K562 (cell line): ENCODE data around the gene ZMIZ1. TPM values are rescaled to one million over a fixed set of nuclear protein-coding genes. Genes with fewer than 3 reads are reported as not detected.
A peak's percentile ranks its signal among the peaks of the same experiment; 100 is the strongest.

ENCODE experiments used
- ATAC-seq: fragments of 200-7000 bp; cut with Tn5 transposase; 3 replicates; pipeline ENCODE4 v1.9.1; 2020; ENCODE audit warnings: moderate library complexity
- BruUV-seq: library from RNA; stranded (reverse); fragments of 400-500 nt; replicated peaks from 2 replicates; lab custom pipeline; 2021; lab: Mats Ljungman, UMichigan
- CTCF ChIA-PET: fragments of 300-600 bp; formaldehyde crosslinking; extraction: SDS; loops from one replicate; lab custom pipeline; 2021; ENCODE audit warnings: low intra/inter-chr PET ratio; lab: Yijun Ruan, JAX
- POLR2A ChIA-PET: fragments of 300-600, 350-650 bp; sonication (Branson Sonifier 250); formaldehyde crosslinking; extraction: SDS; loops from one replicate; lab custom pipeline; 2021; ENCODE audit warnings: antibody characterized with exemption, inconsistent platforms; lab: Yijun Ruan, JAX
- DNase-seq, 4 experiments: peaks; one replicate each; pipeline versions ENCODE4 v3.0.0 to v3.0.0-alpha.2; 2011 to 2018; ENCODE audit warnings: low spot score in 3 of 4, mixed read lengths in 3 of 4; ENCODE audit errors: extremely low read depth in 1 of 4
- FAIRE-seq: peaks from 2 replicates; lab custom pipeline; 2011; peaks lifted over from hg19 to GRCh38; lab: Jason Lieb, UNC
- H2AFZ ChIP-seq: 2 replicates; pipeline ENCODE4 v1.6.0; 2011; ENCODE audit warnings: low read depth, low read length, control low read depth, inconsistent platforms
- H3K27ac ChIP-seq: fragments of 200-600 bp; 3 replicates; pipeline ENCODE4 v1.8.0; 2011; ENCODE audit warnings: low read depth, mild to moderate bottlenecking, control low read depth, inconsistent platforms, low read length, moderate library complexity, mixed read lengths; ENCODE audit errors: extremely low read depth
- H3K27me3 ChIP-seq, 2 experiments: fragments of 300-600 bp in 1 of 2; 2 replicates in 1 of 2; 3 replicates in 1 of 2; pipeline versions ENCODE4 v1.6.0 to v1.8.0; 2011; ENCODE audit warnings: inconsistent platforms in 2 of 2, low read length in 2 of 2, mild to moderate bottlenecking in 1 of 2, mixed read lengths in 1 of 2, moderate library complexity in 1 of 2; ENCODE audit not compliant: control insufficient read depth in 2 of 2, insufficient read depth in 2 of 2
- H3K36me3 ChIP-seq: fragments of 300-600 bp; 3 replicates; pipeline ENCODE4 v1.8.0; 2011; ENCODE audit warnings: mild to moderate bottlenecking, low read length, inconsistent platforms; ENCODE audit not compliant: control insufficient read depth, insufficient read depth
- H3K4me1 ChIP-seq, 2 experiments: fragments of 200-600 bp in 1 of 2; replicated peaks in 1 of 2; 2 replicates in 1 of 2; 3 replicates in 1 of 2; pipeline versions ENCODE4 v1.5.1 to v1.8.0; 2011; ENCODE audit warnings: inconsistent platforms in 2 of 2, low read length in 2 of 2, mild to moderate bottlenecking in 1 of 2, mixed read lengths in 1 of 2, moderate library complexity in 1 of 2; ENCODE audit not compliant: control insufficient read depth in 2 of 2, insufficient read depth in 2 of 2
- H3K4me2 ChIP-seq: 2 replicates; pipeline ENCODE4 v1.6.1; 2011; ENCODE audit warnings: low read length, control low read depth, inconsistent platforms, mixed read lengths; ENCODE audit not compliant: insufficient read depth
- H3K4me3 ChIP-seq: fragments of 200-600 bp; sonication (generic), shearing (Covaris generic); 2 replicates; pipeline ENCODE4 v1.5.1; 2016; ENCODE audit warnings: control low read depth, inconsistent platforms
- H3K79me2 ChIP-seq: fragments of 200-600 bp; 3 replicates; pipeline ENCODE4 v1.8.0; 2011; ENCODE audit warnings: low read length, inconsistent platforms; ENCODE audit not compliant: control insufficient read depth, insufficient read depth
- H3K9ac ChIP-seq, 2 experiments: 2 replicates each; pipeline versions ENCODE4 v1.6.0 to v1.6.1; 2011; ENCODE audit warnings: low read depth in 2 of 2, low read length in 2 of 2, control low read depth in 1 of 2, inconsistent platforms in 1 of 2, mild to moderate bottlenecking in 1 of 2, mixed read lengths in 1 of 2; ENCODE audit not compliant: insufficient read depth in 1 of 2
- H3K9me1 ChIP-seq: one replicate; pipeline ENCODE4 v1.6.0; 2011; ENCODE audit warnings: inconsistent platforms, mild to moderate bottlenecking, low read length, moderate library complexity; ENCODE audit not compliant: control insufficient read depth, insufficient read depth
- H3K9me3 ChIP-seq: replicated peaks from 2 replicates; pipeline ENCODE4 v1.5.1; 2011; ENCODE audit warnings: low read depth, low read length, inconsistent platforms; ENCODE audit not compliant: control insufficient read depth, insufficient read depth
- H4K20me1 ChIP-seq: replicated peaks from 2 replicates; pipeline ENCODE4 v1.6.1; 2011; ENCODE audit warnings: low read length, inconsistent platforms, mixed read lengths; ENCODE audit not compliant: control insufficient read depth, insufficient read depth
- CSDE1 ChIP-seq, 2 experiments: fragments of 450-650 bp; IDR thresholded peaks; 2 replicates each; pipeline ENCODE4 v1.6.1; 2016; ENCODE audit warnings: mild to moderate bottlenecking in 1 of 2
- FUS ChIP-seq: fragments of 200-400 bp; formaldehyde crosslinking; optimal IDR thresholded peaks from 2 replicates; pipeline ENCODE3; 2017; ENCODE audit warnings: low read depth, low read length
- L3MBTL2 ChIP-seq: fragments of 450-650 bp; IDR thresholded peaks from 2 replicates; pipeline ENCODE4 v1.6.1; 2016; ENCODE audit warnings: mild to moderate bottlenecking, moderate library complexity
- MAFK ChIP-seq: IDR thresholded peaks from 2 replicates; pipeline ENCODE4 v1.6.1; 2011; ENCODE audit warnings: low read length, improper control_type of control experiment
- MEF2D ChIP-seq: conservative IDR thresholded peaks from 2 replicates; pipeline ENCODE4 v1.6.1; 2016; ENCODE audit warnings: low read depth, missing genetic modification characterization, missing compliant biosample characterization
- ZNF232 ChIP-seq: sonication (generic); formaldehyde crosslinking; IDR thresholded peaks from 2 replicates; pipeline ENCODE4 v1.8.0; 2022; ENCODE audit warnings: mild to moderate bottlenecking, missing genetic modification reagents
- WGBS: fragments of 100-300 bp; shearing (Covaris generic); methylation state at CpG from one replicate; pipeline ENCODE4 v1.1.6; 2016; ENCODE audit warnings: low coverage, mixed read lengths; ENCODE audit not compliant: insufficient coverage; ENCODE audit errors: missing lambda C conversion rate; 5-methylcytosine and 5-hydroxymethylcytosine counted together
- in situ Hi-C: fragments of 300-500 bp; cut with MboI; formaldehyde crosslinking; loops from 4 replicates; pipeline ENCODE4 v1.15.0; 2018; ENCODE audit warnings: inconsistent platforms, mixed read lengths
- intact Hi-C: fragments of 100-400 bp; cut with micrococcal nuclease; formaldehyde crosslinking; loops from 2 replicates; pipeline ENCODE4 v1.14.2; 2022
- polyA plus RNA-seq, 8 experiments: library from polyadenylated mRNA; depleted of rRNA in 4 of 8; stranded (reverse) in 5 of 8; unstranded in 3 of 8; fragments of >200 nt; fragmentation: Nextera tagmentation in 2 of 8; fragmentation: Illumina TruSeq in 1 of 8; extraction: Ambion mirVana in 2 of 8; extraction: Trizol in 1 of 8; gene quantifications; 2 replicates each; pipeline versions ENCODE4 v1.2.1 to v1.2.3, GENCODE V29; 2011 to 2014; ENCODE audit warnings: inconsistent platforms in 1 of 8, missing spikeins in 1 of 8
- total RNA-seq, 7 experiments: library from RNA; depleted of rRNA in 6 of 7; stranded (reverse); fragments of >200 nt in 6 of 7; fragmentation: Illumina TruSeq in 2 of 7; extraction: Trizol in 2 of 7; gene quantifications; 2 replicates each; pipeline versions ENCODE4 v1.2.1 to v1.2.3, GENCODE V29; 2011 to 2021; ENCODE audit warnings: low replicate concordance in 1 of 7
- TF ChIP-seq, protein P1 (sequence below): sonication (generic); IDR thresholded peaks from 2 replicates; pipeline ENCODE4 v1.6.1; 2016
- TF ChIP-seq, protein P2 (sequence below): sonication (generic); formaldehyde crosslinking; IDR thresholded peaks from 2 replicates; pipeline ENCODE4 v1.8.0; 2022; ENCODE audit warnings: missing genetic modification reagents, mild to moderate bottlenecking, borderline replicate concordance

ZMIZ1 gene
- total and polyA plus RNA-seq, 9 of the 15 experiments (the other 6 are each of a cell fraction or from before 2014, with no cell fraction given) = 1.0 to 37.3 (median 4.3) TPM

DNA sequence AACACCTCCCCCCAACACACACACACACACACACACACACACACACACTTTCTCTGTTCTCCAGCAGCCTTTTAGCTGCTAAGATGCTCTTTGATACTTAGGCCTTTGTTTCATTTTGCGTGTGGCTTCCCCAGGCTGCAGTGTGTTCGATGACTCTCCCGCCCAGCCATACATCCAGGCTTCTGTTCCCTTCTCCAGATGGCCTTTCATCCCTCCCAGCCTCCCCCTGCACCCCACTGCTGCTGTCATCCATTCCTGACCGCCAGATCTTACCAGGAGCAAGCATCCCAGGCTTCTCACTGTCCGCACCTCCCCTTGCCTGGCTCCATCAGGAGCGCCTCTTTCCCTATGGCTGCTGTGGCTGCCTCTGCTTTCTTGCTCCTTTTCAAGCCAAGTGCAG, 200.7 kb downstream of the ZMIZ1 start:
- H3K4me1 ChIP-seq = peaks cover 13 to 21% of the 10 kb centered on the region in 2 experiments
- H3K9me1 ChIP-seq = peaks cover 5% of the 10 kb centered on the region
- CTCF ChIA-PET = no interaction called here
- in situ Hi-C loops (no loop called here), intact Hi-C loops (no loop called here)
- POLR2A ChIA-PET = interaction anchor here (0.8 to 1.0 kb wide), 2 partner anchors 23 to 33 kb away, joined by 3 read pairs; no protein-coding TSS in a partner anchor
- FAIRE-seq = no peak
- no peaks in the 10 kb centered on the region for H3K9me3 ChIP-seq
- no TSS peak for BruUV-seq
- no peak overlapping the region for H3K4me2 ChIP-seq
- ATAC-seq = no peak
- DNase-seq = no peak
- peaks cover 4% of the 10 kb centered on the region; the same call in 1 of the 3 replicates for H3K36me3 ChIP-seq
- no peaks in the 10 kb centered on the region for H3K79me2 ChIP-seq
- TF ChIP-seq, protein P1, sequence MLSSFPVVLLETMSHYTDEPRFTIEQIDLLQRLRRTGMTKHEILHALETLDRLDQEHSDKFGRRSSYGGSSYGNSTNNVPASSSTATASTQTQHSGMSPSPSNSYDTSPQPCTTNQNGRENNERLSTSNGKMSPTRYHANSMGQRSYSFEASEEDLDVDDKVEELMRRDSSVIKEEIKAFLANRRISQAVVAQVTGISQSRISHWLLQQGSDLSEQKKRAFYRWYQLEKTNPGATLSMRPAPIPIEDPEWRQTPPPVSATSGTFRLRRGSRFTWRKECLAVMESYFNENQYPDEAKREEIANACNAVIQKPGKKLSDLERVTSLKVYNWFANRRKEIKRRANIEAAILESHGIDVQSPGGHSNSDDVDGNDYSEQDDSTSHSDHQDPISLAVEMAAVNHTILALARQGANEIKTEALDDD = no peak
- TF ChIP-seq L3MBTL2 (no peak), CSDE1 (IDR thresholded peaks at IDR 0.05) (no peak), MAFK (no peak), MEF2D (tag) (no peak), ZNF232 (CRISPR knock-in tag) (no peak), FUS (no peak)
- TF ChIP-seq, protein P2, sequence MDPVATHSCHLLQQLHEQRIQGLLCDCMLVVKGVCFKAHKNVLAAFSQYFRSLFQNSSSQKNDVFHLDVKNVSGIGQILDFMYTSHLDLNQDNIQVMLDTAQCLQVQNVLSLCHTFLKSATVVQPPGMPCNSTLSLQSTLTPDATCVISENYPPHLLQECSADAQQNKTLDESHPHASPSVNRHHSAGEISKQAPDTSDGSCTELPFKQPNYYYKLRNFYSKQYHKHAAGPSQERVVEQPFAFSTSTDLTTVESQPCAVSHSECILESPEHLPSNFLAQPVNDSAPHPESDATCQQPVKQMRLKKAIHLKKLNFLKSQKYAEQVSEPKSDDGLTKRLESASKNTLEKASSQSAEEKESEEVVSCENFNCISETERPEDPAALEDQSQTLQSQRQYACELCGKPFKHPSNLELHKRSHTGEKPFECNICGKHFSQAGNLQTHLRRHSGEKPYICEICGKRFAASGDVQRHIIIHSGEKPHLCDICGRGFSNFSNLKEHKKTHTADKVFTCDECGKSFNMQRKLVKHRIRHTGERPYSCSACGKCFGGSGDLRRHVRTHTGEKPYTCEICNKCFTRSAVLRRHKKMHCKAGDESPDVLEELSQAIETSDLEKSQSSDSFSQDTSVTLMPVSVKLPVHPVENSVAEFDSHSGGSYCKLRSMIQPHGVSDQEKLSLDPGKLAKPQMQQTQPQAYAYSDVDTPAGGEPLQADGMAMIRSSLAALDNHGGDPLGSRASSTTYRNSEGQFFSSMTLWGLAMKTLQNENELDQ (CRISPR knock-in tag) = no peak
- H3K9ac ChIP-seq = peak overlapping the region in 1 of 2 experiments; percentile 53; a peak in 2 of 4 replicates
- peaks cover 34% of the 10 kb centered on the region; the same call in 1 of the 2 replicates for H4K20me1 ChIP-seq
- no peaks in the 10 kb centered on the region for H3K27me3 ChIP-seq
- H2AFZ ChIP-seq = no peak overlapping the region
- 95% methylated on average over 6 of the region's 6 CpGs for WGBS
- no peak overlapping the region for H3K4me3 ChIP-seq
- H3K27ac ChIP-seq = no peak overlapping the region
